Sigmoid colon (tissue), 7 donors: ENCODE results near the gene HBS1L. TPM values are rescaled to one million over a fixed set of nuclear protein-coding genes. Genes with fewer than 3 reads are reported as not detected.

Experiments used
- DNase-seq: peaks from one replicate; pipeline ENCODE4 v3.0.0-alpha.2; 2019
- H3K27ac ChIP-seq, 4 donors: fragments of 200-600 bp; sonication (generic); one replicate each; pipeline ENCODE4 v1.5.1; 2016 to 2019; ENCODE audit warnings: mild to moderate bottlenecking in 1 of 4
- H3K27me3 ChIP-seq, 3 donors: fragments of 200-600 bp; sonication (generic); one replicate each; pipeline ENCODE4 v1.5.1; 2019; ENCODE audit warnings: mild to moderate bottlenecking in 1 of 3
- H3K36me3 ChIP-seq, 4 donors: fragments of 200-600 bp; sonication (generic); one replicate each; pipeline ENCODE4 v1.5.1; 2016 to 2019
- H3K4me1 ChIP-seq, 4 donors: fragments of 200-600 bp; sonication (generic); one replicate each; pipeline ENCODE4 v1.5.1; 2017 to 2019
- H3K4me3 ChIP-seq, 4 donors: fragments of 200-600 bp; sonication (generic); one replicate each; pipeline ENCODE4 v1.5.1; 2017 to 2019; ENCODE audit warnings: mild to moderate bottlenecking in 2 of 4, moderate library complexity in 1 of 4
- H3K9me3 ChIP-seq, 4 donors: fragments of 200-600 bp in 3 of 4; sonication (generic) in 3 of 4; one replicate each; pipeline versions ENCODE4 v1.5.1 to v1.6.1; 2013 to 2019
- EP300 ChIP-seq, 4 donors: sonication (generic); formaldehyde crosslinking; IDR thresholded peaks; one replicate each; pipeline ENCODE4 v1.6.1; 2017; ENCODE audit warnings: antibody characterized with exemption in 4 of 4
- POLR2A ChIP-seq, 2 donors: fragments of 450-650 bp; IDR thresholded peaks; one replicate each; pipeline ENCODE4 v1.6.1; 2016; ENCODE audit warnings: antibody characterized with exemption in 2 of 2, mild to moderate bottlenecking in 2 of 2, moderate library complexity in 2 of 2
- POLR2AphosphoS5 ChIP-seq, 4 donors: sonication (generic); formaldehyde crosslinking; IDR thresholded peaks; one replicate each; pipeline ENCODE4 v1.6.1; 2017; ENCODE audit warnings: antibody characterized with exemption in 4 of 4
- WGBS, 2 donors: extraction: QIAGEN DNeasy Blood & Tissue Kit; methylation state at CpG; one replicate each; pipeline ENCODE4 v1.1.7; 2013; 5-methylcytosine and 5-hydroxymethylcytosine counted together
- intact Hi-C: fragments of 100-400 bp; cut with DNase I; formaldehyde crosslinking; loops from one replicate; pipeline ENCODE4 v1.15.1; 2023
- polyA plus RNA-seq, 3 donors: library from polyadenylated mRNA; stranded (reverse); fragments of 200-250 nt; gene quantifications; one replicate each; pipeline ENCODE4 v1.2.3, GENCODE V29; 2013
- total RNA-seq, 4 donors: library from RNA; depleted of rRNA; stranded (reverse); fragments of >200 nt; gene quantifications; one replicate each; pipeline ENCODE4 v1.1.0, GENCODE V29; 2016
- TF ChIP-seq, protein P1 (sequence below), 4 experiments: fragments of 450-650 bp in 3 of 4; fragments of 200-600 bp in 1 of 4; IDR thresholded peaks; one replicate each; pipeline ENCODE4 v1.5.1; 2016 to 2019; ENCODE audit warnings: antibody characterized with exemption in 4 of 4, mild to moderate bottlenecking in 3 of 4, moderate library complexity in 2 of 4
- donor health status: healthy with polysubstance abuse.
- donor health status: Bipolar disorder and iron deficiency.
- donor health status: healthy.

Gene HBS1L
- total and polyA plus RNA-seq, 7 donors, result 14.4 to 61.9 (median 37.1) TPM

DNA sequence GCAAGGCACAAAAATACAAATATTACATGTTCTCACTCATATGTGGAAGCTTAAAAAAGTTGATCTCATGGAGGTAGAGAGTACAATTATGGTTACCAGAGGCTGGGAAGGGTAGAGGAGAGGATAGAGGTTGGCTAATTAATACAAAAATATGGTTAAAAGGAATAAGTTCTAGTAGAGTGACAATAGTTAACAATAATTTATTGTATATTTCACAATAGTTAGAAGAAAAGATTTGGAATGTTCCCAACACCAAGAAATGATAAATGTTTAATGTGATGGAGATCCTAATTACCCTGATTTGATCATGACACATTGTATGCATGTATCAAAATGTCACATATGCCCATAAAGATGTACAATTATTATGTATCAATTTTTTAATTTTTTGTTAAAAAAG lies 106.5 kb downstream of the HBS1L start:
- no peak for DNase-seq
- Histone ChIP-seq H3K36me3 (no peaks in the 10 kb centered on the region), H3K27me3 (no peaks in the 10 kb centered on the region), H3K27ac (no peak overlapping the region), H3K4me1 (no peaks in the 10 kb centered on the region), H3K9me3 (no peaks in the 10 kb centered on the region), H3K4me3 (no peak overlapping the region)
- TF ChIP-seq POLR2AphosphoS5 (IDR thresholded peaks at IDR 0.05) (no peak), EP300 (IDR thresholded peaks at IDR 0.05) (no peak), POLR2A (IDR thresholded peaks at IDR 0.05) (no peak)
- TF ChIP-seq, protein P1, sequence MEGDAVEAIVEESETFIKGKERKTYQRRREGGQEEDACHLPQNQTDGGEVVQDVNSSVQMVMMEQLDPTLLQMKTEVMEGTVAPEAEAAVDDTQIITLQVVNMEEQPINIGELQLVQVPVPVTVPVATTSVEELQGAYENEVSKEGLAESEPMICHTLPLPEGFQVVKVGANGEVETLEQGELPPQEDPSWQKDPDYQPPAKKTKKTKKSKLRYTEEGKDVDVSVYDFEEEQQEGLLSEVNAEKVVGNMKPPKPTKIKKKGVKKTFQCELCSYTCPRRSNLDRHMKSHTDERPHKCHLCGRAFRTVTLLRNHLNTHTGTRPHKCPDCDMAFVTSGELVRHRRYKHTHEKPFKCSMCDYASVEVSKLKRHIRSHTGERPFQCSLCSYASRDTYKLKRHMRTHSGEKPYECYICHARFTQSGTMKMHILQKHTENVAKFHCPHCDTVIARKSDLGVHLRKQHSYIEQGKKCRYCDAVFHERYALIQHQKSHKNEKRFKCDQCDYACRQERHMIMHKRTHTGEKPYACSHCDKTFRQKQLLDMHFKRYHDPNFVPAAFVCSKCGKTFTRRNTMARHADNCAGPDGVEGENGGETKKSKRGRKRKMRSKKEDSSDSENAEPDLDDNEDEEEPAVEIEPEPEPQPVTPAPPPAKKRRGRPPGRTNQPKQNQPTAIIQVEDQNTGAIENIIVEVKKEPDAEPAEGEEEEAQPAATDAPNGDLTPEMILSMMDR (IDR thresholded peaks at IDR 0.05), result no peak
- intact Hi-C loops, result no loop called here

DNA sequence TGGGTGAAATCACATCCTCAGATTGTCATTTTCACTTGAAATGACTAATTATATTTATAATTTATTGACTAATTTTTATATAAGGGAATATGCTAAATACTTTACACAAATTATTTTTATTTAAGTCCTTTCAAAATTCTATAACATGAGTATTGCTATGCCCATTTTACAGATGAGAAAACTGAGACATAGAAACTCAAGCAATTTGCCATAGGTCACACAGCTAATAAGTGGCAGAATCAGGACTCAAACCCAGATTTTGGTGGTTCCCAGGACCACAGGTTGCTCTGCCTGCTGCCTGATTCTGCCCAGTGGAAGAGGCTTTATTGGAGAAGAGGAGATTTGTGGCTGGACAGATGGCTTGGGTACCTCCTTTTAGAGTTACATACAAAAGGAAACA lies 109.6 kb downstream of the HBS1L start:
- Histone ChIP-seq H3K27ac (no peak overlapping the region), H3K36me3 (no peaks in the 10 kb centered on the region), H3K9me3 (no peaks in the 10 kb centered on the region), H3K27me3 (no peaks in the 10 kb centered on the region), H3K4me1 (no peaks in the 10 kb centered on the region), H3K4me3 (no peak overlapping the region)
- intact Hi-C loops, result no loop called here
- TF ChIP-seq EP300 (IDR thresholded peaks at IDR 0.05) (no peak), POLR2AphosphoS5 (IDR thresholded peaks at IDR 0.05) (no peak), POLR2A (IDR thresholded peaks at IDR 0.05) (no peak)
- TF ChIP-seq, protein P1 (IDR thresholded peaks at IDR 0.05), result no peak
- DNase-seq, result no peak

GRCh38 chr6:134943522-134944111 lies 111.0 kb downstream of the HBS1L start:
- Histone ChIP-seq H3K4me1 (no peaks in the 10 kb centered on the region), H3K27me3 (no peaks in the 10 kb centered on the region), H3K27ac (no peak overlapping the region), H3K36me3 (no peaks in the 10 kb centered on the region), H3K4me3 (no peak overlapping the region), H3K9me3 (no peaks in the 10 kb centered on the region)
- DNase-seq, result no peak
- TF ChIP-seq POLR2AphosphoS5 (IDR thresholded peaks at IDR 0.05) (no peak), POLR2A (IDR thresholded peaks at IDR 0.05) (no peak), EP300 (IDR thresholded peaks at IDR 0.05) (no peak)
- TF ChIP-seq, protein P1 (IDR thresholded peaks at IDR 0.05), result no peak
- intact Hi-C loops, result loop anchor here (5.0 kb wide), 1 partner anchor 771 kb away; no protein-coding TSS in a partner anchor
- WGBS, 2 donors, result 96 to 97% methylated on average over 9 of the region's 9 CpGs

GRCh38 chr6:134938896-134939295 lies 115.7 kb downstream of the HBS1L start:
- H3K27ac ChIP-seq, result no peak overlapping the region
- no peak overlapping the region for H3K4me3 ChIP-seq
- no peaks in the 10 kb centered on the region for H3K36me3 ChIP-seq
- no peak for DNase-seq
- no peaks in the 10 kb centered on the region for H3K9me3 ChIP-seq
- H3K4me1 ChIP-seq, result peaks cover 0 to 13% (median 6%) of the 10 kb centered on the region in 4 donors
- no peaks in the 10 kb centered on the region for H3K27me3 ChIP-seq
- no peak for TF ChIP-seq POLR2A (IDR thresholded peaks at IDR 0.05)
- intact Hi-C loops, result no loop called here
- 53 to 78% methylated on average over 5 of the region's 5 CpGs for WGBS, 2 donors

GRCh38 chr6:134937426-134937825 lies 117.2 kb downstream of the HBS1L start:
- Histone ChIP-seq H3K4me1 (peaks cover 0 to 13% (median 6%) of the 10 kb centered on the region in 4 donors), H3K27me3 (no peaks in the 10 kb centered on the region), H3K4me3 (no peak overlapping the region), H3K27ac (peak overlapping the region in 1 of 4 donors; percentile 10), H3K36me3 (no peaks in the 10 kb centered on the region), H3K9me3 (no peaks in the 10 kb centered on the region)
- 85 to 94% methylated on average over 5 of the region's 5 CpGs for WGBS, 2 donors
- no peak for TF ChIP-seq EP300 (IDR thresholded peaks at IDR 0.05)
- no peak for TF ChIP-seq POLR2AphosphoS5 (IDR thresholded peaks at IDR 0.05)
- no peak for TF ChIP-seq POLR2A (IDR thresholded peaks at IDR 0.05)
- TF ChIP-seq, protein P1 (IDR thresholded peaks at IDR 0.05), result no peak
- intact Hi-C loops, result no loop called here
- no peak for DNase-seq
